GF-D8 (cell line): ENCODE measurements around the gene CHD6.

Experiments
- DNase-seq: peaks from one replicate; lab custom pipeline; 2025; lab: John Stamatoyannopoulos, UW

The CHD6 gene

GRCh38 chr20:41370176-41370575 lies 248.0 kb downstream of the CHD6 start:
- no peak for DNase-seq

- no peak for DNase-seq
Measured at GRCh38 chr20:41369673-41370072, 248.5 kb downstream of the CHD6 start.

- no peak for DNase-seq
Measured at GRCh38 chr20:41367956-41368355, 250.2 kb downstream of the CHD6 start.

GRCh38 chr20:41367393-41367695 lies 250.8 kb downstream of the CHD6 start:
- DNase-seq = no peak

DNA sequence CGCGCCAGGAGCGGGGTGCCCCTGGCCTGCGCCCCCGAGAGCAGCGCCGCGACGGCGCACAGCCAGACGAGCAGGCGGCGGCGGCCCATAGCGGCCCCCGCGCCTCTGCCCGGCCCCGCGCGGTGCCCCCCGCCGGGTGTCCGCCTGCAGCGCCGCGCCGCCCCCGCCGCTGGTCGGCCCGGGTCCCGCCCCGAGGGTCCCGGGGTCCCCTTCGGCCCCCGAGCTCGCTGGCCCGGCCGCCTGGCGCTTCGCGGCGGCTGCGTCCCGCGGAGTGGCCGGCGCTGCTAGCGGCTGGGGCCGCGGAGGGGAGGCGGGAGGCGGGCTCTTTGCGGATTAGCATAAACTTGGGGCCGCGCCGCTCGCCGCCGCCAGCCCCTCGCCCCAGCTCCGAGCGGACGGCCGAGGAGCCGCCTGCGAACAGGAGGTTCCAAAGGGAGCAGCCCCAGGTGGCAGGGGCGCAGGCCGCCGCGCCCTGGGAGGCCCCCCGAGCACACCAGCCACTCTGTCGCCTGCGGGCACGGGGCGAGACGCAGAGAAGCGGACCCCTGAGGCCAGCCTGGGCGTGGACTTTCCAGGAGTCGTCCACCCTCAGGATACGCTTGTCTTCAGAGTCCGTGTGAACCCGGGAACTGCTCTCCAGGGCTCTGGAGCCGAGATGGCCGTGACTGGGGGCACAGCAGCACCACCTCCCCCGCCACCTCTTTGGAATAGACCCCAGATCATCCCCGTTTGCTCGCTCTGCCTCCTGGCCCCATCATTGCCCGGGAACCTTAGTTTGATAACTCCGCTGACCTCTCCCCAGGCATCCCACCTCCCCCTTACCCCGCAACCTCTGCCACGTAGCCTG lies 251.4 kb downstream of the CHD6 start, which contains the start of gene EMILIN3:
EMILIN3 (minus strand) TSS at position 273 of the 847 bp plus-strand sequence; CDS start at position 89, 184 bp downstream.
- DNase-seq = no peak

GRCh38 chr20:41365777-41366545 lies 252.2 kb downstream of the CHD6 start:
- DNase-seq = no peak

GRCh38 chr20:41364967-41365765 lies 253.0 kb downstream of the CHD6 start:
- no peak for DNase-seq

DNA sequence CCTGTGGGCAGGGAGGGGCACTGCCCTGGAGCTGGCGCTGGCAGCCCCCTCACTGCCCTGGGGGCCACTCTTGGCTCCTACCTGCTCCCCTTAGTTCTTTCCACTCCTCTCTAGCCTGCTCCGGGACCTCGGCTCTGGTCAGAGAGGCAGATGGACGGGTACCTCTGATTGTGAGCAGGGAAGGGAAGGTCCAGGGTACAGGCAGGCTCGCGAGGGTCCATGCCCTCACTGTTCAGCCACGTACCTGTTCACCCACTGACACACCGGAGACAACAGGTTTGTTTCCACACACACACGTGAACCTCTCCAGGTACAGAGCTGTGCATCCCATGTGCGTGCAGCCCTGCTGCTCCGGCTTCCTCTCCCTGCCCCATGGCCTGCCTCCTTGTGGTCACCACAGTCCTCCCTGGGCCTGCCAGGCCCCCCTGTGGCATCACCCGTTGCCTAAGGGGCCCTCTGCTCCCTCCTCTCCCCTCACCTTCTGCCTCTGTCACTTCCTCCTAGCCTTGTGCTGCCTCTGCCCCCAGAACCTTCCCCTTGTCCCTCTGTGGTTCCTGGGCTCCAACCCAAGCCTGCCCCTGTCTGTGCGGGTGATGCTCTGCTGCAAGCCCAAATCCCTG lies 253.8 kb downstream of the CHD6 start:
- DNase-seq = no peak

DNA sequence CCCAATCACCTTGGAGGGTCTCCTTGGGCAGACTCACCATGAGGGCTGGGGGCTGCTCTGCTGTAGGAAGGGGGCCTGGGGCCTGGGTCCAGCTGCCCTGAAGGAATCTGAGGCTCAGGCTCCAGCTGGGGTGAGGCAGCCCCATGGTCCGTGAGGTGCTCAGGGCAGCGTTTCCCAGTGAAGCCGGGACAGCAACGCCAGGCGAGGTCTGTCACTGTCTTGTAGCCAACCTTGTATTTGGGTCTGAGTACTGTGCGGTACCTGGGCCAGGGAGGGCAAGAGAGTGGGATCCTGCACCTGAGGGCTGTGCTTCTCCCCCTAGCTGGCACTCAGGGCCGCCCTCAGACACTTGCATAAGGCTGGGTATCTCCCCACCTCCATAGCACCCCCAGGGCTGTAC lies 254.6 kb downstream of the CHD6 start:
- no peak for DNase-seq

DNA sequence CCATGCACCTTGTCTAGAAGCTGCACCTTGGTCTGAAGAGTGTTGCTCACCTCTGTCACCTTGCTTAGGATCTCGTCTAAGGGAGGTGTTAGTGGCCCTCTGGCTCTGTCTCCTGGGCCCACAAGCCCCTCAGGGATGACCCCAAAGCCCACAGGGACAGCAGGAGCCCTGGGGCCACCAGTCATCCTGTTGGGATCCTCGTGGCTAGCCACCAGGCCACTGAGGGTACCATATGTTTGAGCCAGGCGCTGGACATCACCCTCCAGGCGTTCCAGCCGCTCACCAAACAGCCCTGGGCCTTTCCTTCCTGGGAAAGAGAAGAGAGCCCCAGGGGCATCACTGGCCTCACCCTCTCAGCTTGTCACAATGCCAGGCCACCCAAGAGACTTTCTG lies 255.4 kb downstream of the CHD6 start:
- DNase-seq = no peak

- no peak for DNase-seq
Measured at GRCh38 chr20:41361757-41362747, 256.1 kb downstream of the CHD6 start.

DNA sequence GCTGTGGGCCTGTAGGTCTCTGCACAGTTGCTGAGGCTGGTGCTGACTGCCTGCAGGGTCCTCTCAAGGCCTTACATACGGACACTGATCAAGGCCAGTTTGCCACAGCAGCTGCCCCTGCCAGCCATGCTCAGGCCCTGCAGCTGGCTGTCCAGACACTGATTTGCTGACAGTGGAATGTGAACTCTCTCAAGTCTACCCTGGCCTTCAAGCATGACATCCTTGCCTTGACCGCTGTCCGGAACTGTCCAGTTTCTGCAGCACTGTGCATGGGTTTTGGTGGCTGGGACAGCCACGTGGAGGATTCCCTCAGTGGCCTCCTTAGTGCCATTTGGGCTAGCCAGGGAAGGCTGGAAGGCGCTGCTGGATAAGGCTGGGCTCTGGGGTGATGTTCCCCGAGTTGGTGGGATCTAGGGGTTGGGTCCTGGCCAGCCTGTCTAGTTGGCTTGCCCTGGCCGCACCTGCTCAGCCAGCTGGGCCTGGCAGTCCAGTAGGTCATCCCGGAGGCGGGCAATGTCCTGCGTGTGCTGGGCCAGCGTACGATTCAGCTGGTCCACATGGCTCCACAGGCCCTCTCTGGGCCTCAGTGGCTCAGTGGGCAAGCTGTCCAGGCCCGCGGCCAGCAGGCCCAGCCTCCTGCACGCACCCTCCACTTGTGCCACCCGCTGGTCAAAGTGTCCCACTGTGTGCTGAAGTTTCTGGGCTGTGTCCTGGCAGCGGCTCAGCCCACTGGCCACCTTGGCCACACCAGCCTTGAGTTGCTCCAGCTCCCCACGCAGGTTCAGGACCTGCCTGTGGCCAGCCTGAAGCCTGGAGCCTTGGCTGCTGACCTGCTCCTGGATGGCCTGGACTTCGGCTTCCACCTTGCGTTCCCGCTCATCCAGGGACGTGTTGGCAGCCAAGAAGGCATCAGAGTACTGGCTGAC lies 257.1 kb downstream of the CHD6 start:
- DNase-seq = no peak

GRCh38 chr20:41359541-41360011 lies 258.6 kb downstream of the CHD6 start:
- DNase-seq = no peak

DNA sequence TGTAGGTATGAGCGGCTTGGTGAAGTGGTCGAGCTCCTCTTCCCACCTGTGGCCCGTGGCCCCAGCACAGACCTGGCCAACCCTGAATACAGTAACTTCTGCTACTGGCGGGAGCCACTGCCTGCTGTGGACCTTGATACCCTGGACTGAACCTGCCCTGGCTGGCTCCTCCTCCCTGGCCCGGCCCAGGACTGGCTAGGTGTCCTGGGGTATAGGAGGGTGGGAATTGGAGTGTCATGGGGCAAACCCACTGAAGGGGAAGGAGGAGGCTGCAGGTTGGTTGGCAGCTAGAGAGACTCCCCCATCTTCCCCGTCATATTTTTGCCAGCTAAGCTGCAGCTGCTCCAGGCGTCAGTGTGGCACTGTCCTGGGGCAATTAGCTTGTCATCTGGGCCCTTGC lies 259.5 kb downstream of the CHD6 start:
- no peak for DNase-seq

GRCh38 chr20:41358230-41358629 lies 259.9 kb downstream of the CHD6 start:
- no peak for DNase-seq

DNA sequence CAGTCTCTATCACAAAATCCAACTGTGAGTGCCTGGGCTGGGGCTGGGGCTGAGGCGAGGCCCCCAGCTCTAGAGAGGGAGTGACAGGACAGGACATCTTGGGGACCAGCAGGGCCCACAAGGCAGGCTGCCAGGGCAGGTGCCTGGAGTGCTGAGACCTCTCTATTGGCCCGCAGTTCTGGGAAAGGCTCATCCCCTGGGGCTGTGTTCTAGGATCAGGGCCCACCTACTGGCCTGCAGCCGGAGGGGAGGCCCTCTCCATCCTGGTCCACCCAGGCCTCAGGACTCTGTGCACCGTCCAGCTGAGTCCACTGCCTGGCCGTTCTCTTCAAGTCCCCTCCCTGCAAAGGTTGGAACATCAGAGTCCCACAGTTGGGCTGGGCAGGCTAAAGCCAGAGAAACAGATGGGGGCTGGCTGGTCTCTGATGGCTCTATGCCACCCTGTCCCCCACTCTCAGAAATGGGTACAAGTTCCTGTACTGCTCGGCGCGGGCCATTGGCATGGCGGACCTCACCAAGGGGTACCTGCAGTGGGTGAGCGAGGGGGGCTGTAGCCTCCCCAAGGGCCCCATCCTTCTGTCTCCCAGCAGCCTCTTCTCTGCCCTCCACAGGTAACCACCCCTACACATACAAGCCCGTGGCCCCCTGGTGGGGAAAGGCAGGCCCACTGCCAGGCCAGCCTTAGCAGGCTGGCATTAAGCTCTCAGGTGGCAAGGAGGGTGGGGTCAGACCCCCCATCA lies 260.6 kb downstream of the CHD6 start:
- no peak for DNase-seq

GRCh38 chr20:41356951-41357350 lies 261.2 kb downstream of the CHD6 start:
- DNase-seq = no peak

DNA sequence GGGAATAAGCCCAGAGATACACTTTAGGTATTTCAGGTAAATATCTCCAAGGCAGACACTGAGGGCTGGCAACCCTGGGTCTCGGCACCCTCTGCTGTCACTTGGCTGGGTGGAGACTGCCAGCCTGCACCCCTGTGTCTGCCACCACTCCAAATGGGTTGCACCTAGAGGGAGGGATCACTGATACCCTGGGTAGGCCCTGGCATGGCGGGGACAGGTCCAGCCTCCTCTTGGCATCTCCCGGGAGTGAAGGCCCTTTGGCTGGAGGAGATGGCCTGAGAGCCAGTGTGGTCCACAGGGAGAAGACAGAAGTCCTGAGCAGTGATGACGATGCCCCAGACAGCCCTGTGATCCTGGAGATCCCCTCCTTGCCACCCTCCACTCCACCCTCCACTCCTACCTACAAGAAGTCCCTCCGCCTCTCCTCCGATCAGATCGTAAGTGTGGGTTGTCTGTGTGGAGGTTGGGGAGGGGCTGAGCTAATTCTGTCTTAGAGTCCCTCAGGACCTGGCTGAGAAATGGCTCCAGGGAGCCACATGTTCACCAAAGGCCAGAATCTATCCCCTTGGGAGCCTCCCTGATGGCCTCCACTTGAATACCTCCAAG lies 262.5 kb downstream of the CHD6 start:
- no peak for DNase-seq
